Heart left ventricle (tissue), 13 donors: Measurements from ENCODE around the gene TRMU.

Experiments used
- CTCF ChIP-seq, 12 donors: fragments of 200-600 bp; sonication (generic) in 4 of 12; IDR thresholded peaks; one replicate each; pipeline versions ENCODE4 v1.5.0 to v1.8.0; 2018 to 2022; ENCODE audit warnings: antibody characterized with exemption in 12 of 12, mild to moderate bottlenecking in 5 of 12
- POLR2A ChIP-seq, 2 donors: fragments of 450-650 bp; IDR thresholded peaks; one replicate each; pipeline ENCODE4 v1.6.1; 2017; ENCODE audit warnings: antibody characterized with exemption in 2 of 2, mild to moderate bottlenecking in 2 of 2, moderate library complexity in 2 of 2
- donor health status: ischemic (EF 13 %, LVEDD 7.1; RV severe dilation, severe dysfunction).
- donor health status: DM: no; HTN: yes; CAD: no.
- donor health status: DM: no; HTN: no; CAD: no.
- donor health status: ischemic (EF 25% LVEDD 6.9; RV normal size, moderate dysfunction).
- donor health status: ischemic (EF 25% LVEDD 5.7; RV mildly dilated, moderate dysfunction).
- donor health status: ischemic (EF 35%, LVEDD 5.7; RV mildly dilated, moderate dysfunction).
- donor health status: nonischemic (EF 11% LVEDD 7.7; RV severe dilation, severe dysfunction).
- donor health status: DM: yes; HTN: yes; CAD: no.
- donor health status: PGD.
- donor health status: ischemic (EF 29% LVEDD 5.4; RV normal size, mild dysfunction).
- donor health status: nonischemic (EF 23%, LVEDD 6.1; RV moderate dilation, normal function).

DNA sequence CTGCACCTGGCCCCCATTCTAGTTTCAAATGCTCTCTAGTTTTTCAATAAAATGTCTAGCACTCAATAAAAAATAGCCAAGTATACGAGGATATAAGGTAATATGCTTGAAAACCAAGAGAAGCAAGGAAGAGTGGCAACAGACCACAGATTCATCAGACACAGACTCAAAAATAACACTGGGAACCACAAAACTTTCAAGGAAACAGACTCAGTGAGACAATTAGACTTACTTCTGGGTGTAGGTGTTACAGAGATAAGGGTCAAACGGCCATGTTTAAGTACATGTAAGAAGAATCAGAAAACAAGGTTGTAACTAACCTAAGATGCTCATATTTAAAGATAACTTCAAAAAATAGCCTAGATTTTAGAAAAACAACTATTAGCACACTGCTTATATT lies 67.0 kb downstream of the TRMU start:
- no peak for TF ChIP-seq CTCF (IDR thresholded peaks at IDR 0.05)
- TF ChIP-seq POLR2A (IDR thresholded peaks at IDR 0.05), result no peak
